Stimulated activated CD8-positive, alpha-beta memory T cell treated with anti-CD3 and anti-CD28 coated beads, Interleukin-15, amount 100 ng/mL, for 24 hours (primary cell): ENCODE results near the gene RASAL2.
"Not testable (repeated sequence)": the region's sequence is repeated elsewhere in the genome, so short reads cannot be mapped to it uniquely, and the experiment has no call there.

ENCODE experiments used
- DNase-seq: peaks from one replicate; pipeline ENCODE4 v3.0.0-alpha.2; 2020; ENCODE audit warnings: low read depth

RASAL2 gene

DNA sequence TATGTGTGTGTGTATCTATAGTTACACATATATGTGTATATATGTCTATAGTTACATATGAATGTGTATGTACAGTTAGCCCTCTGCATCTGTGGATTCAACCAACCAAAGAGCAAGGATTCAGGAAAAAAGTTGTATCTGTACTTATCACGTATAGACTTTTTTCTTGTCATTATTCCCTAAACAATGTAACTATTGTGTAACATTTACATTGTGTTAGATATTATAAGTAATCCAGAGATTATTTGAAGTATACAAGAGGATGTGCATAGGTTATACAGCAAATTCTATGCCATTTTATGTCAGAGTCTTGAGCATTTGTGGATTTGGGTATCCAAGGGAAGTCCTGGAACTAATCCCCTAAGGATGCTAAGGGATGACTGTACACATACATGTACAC is 71.3 kb downstream of the RASAL2 start:
- no peak for DNase-seq

DNA sequence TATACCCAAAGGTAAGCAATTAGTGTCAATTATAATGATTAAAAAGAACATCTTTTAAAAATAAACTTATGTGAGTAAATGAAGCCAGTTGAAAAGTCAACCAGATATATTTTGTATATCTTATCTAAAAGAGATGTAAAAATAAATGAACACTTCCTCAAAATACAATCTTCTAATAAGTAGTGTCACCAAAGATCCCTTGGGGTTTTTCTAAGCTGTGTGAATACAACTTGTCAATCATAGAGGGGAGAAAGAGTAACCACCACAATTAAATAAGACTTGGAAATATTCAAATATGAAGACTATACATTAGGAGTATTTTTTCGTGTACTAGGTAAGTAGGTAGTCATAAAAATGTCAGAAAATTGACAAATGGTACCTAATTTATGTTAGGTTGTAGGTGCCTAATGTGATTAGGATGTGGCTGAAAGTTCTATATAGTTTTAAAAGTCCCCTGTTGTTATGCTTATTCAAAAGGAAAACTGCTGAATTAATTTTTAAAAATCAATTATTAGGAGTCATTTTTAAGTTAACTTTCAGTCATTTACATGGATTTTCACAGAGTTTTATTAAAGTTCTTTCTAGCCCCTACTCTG is 72.6 kb downstream of the RASAL2 start:
- DNase-seq: no peak

DNA sequence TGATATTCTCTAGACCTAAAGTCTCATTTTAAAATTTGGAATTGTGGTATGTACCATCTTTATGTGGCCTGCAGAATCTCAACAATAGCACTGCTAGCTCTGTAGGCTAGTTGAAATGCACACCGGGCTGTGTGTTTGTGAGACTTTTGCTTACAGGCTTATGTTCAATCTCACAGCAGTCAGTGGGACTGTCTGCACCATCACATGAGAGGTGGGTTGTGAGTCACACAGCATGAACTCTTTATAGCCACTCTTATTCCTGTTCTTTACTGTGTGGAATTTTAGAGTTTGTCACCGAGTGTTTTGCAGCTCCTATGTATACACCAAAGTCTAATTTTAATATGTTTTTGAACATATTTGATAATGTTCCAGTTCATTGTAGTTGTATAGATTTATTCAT is 74.6 kb downstream of the RASAL2 start:
- no peak for DNase-seq

DNA sequence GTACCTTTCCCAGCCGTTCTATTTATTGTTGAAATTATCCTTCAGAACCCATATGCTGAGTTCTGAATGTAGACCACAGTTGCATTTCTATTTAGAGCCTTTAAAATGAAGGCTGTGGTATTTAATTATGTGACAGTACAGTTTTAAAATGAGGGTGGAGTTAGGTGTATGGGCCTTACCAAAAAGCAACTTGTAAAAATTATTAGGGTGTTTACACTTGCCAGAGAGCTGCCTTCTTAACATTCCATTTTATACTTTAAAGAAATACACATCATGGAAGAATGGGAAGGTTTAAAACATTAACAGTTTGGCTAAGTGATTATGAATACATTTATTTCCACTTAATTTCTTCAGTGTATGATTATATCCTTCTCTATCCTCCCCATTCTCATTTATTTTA is 75.7 kb downstream of the RASAL2 start:
- no peak for DNase-seq

DNA sequence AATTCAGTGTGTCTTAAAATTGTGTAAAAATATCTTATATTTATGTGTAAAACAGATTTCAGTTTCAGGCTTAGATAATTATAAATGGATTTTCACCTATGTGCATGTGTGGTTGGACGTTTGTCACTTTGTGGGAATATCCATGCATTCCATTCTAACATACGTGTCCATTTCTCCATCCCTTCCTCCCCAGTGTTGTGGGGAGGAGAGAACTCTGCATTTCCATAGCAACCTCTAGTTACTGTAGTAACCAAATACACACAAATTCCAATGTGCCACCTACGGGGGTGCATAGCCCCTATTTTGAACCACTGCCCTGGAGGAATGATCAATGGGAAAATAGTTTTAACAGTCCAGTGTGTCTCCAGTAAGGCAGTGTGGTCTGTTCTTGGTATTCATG is 79.0 kb downstream of the RASAL2 start:
- DNase-seq: no peak

DNA sequence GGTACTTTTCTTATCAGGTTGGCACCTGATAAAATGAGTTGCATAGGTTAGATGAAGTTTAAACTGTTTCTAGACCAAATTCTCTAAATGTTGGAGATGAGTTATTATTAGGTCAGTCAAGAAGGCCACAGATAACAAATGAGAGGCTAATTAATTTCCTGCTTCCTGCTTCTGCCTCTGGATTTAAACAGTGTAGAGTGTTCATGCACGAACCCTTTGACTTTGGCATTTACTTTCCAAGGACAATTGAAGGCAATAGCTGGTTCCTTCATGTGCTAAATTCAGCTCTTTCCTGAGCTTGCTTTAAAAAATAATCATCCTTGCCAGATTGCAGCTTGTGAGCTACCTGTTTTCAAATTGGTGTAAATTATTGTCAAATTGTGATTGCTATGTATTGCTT is 80.6 kb downstream of the RASAL2 start:
- DNase-seq: no peak

DNA sequence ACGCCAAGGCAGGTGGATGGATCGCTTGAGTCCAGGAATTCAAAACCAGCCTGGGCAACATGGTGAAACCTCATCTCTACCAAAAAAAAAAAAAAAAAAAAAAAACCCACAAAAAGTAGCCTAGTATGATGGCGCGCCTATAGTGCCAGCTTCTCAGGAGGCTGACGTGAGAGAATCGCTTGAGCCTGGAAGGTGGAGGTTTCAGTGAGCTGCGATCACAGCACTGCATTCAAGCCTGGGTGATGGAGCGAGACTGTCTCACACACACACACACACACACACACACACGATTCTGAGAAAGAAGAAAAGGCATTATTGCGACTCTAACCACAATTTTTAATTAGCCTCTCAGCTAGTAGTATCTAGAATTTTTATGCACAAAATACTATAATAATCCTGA is 86.5 kb downstream of the RASAL2 start:
- no peak for DNase-seq

DNA sequence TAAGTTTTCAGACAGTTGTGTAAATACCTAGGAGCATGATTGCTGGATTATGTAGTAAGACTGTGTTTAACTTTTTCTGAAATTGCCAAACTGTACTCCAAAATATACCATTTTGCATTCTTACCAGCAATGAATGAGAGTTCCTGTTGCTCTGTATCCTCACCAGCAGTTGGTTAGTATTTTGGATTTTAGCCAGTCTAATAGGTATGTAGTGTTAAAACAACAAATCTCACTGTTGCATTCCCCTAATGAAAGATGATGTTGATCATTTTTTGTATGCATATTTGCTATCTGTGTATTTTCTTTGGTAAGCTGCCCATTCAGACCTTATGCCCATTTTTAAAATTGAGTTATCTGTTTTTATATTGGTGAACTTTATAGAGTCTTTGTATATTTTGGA is 89.9 kb downstream of the RASAL2 start:
- DNase-seq: no peak

DNA sequence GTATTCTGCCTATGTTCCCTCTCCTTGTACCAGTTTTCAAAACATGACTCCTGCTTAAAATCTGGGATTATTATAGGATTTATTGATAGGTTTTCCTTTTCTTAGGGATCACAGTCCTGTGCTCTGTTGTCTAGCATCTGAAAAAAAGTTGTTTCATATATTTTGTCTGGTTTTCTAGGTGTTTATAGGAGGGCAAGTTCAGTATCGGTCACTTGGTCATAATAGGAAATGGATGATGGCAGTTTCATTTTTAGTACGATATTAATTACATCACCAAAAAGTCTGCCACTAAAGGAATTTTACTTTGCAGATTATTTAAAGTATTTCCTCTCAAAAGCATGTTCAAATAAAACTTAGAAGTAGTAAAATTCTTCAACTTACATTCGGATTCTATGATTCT is 94.4 kb downstream of the RASAL2 start:
- no peak for DNase-seq

DNA sequence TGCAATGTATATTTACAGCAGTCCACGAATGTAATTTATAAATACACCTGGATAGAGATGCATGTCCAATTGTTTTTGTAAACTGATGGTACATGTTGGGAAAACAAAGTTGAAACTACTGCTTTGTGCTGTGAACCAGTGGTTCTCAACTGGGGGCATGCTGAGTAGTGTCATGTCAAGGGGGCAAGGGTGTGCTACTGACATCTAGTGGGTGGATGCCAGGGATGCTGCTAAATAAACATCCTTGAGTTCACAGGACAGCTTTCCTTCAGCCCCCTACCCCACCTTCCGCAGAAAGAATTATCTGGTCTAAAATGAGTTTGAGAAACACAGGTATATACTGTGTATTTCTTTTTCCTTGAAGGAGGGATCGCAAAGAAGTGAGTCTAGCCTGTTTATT is 95.9 kb downstream of the RASAL2 start:
- DNase-seq: no peak

DNA sequence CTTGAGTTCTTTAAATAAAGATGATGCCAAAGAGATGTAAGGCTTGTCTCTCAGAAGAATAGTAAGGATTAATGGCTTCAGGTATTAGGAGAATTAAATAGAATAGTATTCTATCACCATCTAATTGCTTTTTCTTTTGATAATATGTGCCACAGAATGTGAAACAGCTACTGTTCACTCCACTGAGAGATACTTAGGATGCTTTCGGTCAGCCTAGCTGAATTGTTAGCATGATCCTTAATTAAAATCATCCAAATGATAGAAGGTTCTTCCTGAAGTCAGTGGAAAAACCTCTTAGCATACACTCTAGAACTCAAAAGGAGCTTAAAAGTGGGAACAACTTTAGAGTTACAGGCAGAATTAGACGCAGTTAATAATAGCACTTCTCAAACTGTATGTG is 97.0 kb downstream of the RASAL2 start:
- no peak for DNase-seq

DNA sequence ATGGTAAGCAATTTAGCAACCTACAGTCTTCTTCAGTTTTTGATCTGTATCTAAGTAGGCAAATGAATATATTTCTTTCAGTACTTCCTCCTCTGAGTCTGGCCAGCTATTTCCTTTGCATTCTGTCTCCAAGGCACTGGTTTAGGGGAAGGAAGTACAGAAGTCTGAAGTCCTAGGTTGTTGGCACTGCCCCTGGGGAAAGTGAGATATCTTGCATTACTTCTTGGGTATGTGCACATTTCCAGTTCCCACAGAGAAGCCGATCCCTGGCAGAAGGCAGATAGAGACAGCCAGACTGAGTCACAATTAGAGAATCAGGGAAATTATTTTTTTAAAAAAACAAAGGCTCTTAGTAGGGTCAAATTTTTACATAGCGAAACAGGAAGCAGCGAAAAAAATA is 98.8 kb downstream of the RASAL2 start:
- DNase-seq: no peak

DNA sequence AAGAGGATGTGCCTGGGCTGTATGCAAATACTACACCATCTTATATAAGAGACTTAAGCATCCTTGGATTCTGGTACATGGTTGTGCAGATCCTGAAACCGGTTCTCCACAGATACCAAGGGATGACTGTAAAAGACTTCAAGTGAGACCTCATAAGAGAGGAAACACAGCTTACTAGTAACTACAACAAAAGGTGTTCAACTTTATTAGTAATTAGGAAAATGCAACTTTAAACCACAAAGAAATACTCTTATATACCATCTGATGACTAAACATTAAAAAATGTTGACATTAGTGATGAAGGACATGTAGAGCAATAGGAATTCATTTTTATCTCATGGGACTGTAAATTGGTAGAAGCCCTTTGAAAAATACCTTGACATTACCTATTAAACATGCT is 102.7 kb downstream of the RASAL2 start:
- DNase-seq: no peak

DNA sequence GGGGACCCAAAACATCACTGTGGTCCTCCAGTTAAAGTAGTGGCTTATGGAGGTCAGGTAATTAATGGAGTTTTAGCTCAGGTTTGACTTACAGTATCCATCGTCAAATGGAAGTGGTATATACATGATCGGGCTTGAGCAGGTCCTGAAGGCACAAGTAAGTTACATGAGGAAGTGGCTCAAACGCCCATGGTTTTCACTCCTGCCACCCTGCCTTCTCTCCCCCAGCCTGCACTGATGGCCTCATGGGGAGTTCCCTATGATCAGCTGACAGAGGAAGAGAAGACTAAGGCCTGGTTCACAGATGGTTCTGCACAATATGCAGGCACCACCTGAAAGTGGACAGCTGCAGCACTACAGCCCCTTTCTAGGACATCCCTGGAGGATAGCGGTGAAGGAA is 108.2 kb downstream of the RASAL2 start:
- not testable (repeated sequence) for DNase-seq

DNA sequence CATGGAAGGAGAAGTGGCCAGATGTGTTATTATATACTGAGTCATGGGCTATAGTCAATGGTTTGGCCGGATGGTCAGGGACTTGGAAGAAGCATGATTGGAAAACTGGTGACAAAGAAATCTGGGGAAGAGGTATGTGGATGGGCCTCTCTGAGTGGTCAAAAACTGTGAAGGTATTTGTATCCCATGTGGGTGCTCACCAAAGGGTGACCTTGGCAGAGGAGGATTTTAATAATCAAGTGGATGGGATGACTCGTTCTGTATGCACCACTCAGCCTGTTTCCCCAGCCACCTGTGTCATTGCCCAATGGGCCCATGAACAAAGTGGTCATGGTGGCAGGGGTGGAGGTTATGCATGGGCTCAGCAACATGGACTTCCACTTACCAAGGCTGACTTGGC is 108.6 kb downstream of the RASAL2 start:
- not testable (repeated sequence) for DNase-seq

DNA sequence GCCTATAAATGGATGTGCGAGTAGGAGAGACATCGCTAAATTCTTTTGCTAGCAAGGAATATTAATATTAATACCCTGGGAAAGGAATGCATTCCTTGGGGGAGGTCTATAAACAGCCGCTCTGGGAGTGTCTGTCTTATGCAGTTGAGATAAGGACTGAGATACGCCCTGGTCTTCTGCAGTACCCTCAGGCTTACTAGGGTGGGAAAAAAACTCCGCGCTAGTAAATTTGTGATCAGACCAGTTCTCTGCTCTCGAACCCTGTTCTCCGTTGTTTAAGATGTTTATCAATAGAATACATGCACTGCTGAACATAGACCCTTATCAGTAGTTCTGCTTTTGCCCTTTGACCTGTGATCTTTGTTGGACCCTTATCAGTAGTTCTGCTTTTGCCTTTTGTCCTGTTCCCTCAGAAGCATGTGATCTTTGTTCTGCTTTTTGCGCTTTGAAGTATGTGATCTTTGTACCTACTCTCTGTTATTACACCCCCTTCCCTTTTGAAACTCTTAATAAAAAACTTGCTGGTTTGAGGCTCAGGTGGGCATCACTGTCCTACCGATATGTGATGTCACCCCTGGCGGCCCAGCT is 114.5 kb downstream of the RASAL2 start:
- DNase-seq: not testable (repeated sequence)

DNA sequence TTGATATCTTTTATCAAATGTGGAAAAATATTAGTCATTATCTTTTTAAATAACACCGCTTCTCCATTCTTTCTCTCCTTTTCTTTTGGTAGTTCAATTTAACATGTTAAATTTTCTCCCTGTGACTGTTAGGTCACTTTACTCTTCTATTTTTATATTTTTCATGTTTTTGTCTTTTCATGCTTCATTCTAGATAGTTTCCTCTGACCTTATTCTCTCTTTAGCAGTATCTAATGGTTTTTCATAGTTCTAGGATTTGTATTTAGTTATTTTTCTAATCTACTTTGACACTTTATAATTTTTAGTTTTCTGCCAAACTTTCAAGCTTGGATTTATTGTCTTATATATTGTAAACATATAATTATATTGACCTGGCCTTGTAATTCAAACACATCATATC is 116.0 kb downstream of the RASAL2 start:
- DNase-seq: no peak

DNA sequence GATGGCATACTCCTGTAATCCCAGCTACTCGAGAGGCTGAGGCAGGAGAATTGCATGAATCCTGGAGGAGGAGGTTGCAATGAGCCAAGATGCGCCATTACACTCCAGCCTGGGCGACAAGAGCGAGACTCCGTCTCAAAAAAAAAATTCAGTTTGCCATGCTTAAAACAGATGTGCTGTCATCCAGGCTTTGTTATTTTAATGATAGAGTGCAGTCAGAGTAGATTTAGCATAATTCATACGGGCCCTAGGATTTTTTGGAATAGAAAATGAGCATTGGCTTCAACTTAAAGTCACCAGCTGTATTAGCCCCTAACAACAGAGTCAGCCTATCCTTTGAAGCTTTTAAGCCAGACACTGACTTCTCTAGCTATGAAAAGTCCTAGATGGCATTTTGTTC is 124.6 kb downstream of the RASAL2 start:
- no peak for DNase-seq

DNA sequence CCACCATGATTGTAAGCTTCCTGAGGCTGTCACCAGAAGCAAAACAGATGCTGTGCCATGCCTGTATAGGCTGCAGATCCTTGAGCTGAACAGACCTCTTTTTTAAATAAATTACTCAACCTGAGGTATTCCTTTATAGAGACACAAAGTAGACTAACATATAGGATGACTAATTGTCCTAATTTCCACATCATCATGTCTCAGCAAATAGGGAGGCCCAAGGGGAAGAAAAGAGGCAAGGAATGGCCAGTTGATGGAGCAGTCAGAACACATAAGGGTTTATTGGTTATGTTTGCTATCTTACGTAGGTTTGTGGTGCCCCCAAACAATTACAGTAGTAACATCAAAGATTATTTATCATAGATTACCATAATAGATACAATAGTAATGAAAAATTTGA is 126.2 kb downstream of the RASAL2 start:
- no peak for DNase-seq

DNA sequence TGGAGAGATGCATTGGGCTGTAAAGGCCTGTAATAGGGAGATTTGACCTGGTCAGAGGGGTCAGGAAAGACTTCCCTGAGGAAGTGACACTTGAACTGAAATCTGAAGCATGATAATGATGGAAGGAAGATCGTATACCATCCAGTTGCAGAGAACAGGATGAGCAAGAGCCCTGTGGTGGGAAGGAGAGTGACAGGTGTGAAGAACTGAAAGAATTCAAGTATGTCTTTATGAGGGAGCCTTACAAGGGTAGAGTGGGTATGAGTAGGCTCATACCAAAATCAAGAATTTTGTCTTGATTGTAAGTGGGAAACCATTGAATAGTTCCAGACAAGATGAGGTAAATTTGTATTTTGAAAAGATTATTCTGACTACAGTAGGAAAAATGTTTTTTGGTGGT is 129.4 kb downstream of the RASAL2 start:
- DNase-seq: no peak

DNA sequence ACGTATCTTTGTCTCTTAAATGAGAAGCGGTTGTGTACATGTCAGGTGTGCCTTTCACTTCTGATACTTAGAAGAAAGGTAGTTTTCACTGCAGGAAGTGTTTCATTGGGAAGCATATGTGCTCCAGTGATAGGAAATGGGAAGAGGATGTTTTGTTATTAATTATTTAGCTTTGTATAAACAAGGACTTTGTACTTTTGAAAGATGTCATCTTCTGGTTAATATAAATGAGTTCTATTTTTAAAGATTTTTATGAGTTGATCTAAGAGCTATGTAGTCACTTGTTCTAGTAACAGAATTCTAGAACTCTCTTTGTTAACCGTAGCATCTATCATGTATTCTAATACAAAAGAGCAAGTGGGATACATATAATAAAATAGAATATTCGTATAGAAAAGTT is 130.5 kb downstream of the RASAL2 start:
- DNase-seq: no peak

DNA sequence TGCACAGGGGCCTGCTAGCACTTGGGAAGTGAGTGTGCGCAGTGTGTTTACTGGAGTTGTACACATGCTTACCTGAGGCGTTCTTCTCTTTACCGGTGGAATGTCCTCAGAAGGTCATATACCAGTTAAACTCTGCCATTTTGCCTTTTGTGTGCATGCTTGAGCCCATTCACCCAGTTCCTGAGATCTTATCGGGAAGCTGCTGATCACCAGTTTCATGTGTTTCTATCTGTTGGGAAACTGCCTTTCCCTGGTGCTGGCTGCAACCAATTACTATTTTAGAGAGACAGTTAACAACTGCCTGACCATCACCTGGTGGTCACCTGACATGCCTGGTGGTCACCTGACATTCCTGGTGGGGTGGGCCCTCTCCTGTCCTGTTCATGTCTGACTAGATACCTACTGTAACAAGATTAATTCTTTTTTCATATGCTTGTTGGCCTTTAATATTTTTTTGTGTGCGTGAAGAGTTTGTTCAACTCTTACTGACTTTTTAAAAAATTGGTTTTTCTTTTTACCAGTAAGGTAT is 137.0 kb downstream of the RASAL2 start:
- DNase-seq: no peak

DNA sequence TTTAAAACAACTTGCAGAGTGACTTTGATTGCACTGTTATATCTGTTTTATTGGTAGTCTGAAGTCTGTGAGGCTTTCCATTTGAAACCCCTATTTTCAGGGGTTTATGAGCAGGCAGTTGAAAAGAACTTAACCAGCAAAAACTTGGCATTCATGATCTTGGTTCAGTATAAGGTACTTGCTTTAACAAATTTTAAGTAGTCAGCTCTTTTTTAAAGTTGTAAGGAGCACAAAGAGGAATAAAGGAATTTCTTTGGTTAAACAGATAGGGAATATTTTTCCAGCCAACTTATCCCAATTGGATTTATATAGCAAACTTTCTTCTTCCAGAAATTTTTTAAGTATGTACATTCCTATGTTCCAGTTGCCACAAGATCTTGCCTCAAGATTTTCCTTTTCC is 138.2 kb downstream of the RASAL2 start:
- no peak for DNase-seq

DNA sequence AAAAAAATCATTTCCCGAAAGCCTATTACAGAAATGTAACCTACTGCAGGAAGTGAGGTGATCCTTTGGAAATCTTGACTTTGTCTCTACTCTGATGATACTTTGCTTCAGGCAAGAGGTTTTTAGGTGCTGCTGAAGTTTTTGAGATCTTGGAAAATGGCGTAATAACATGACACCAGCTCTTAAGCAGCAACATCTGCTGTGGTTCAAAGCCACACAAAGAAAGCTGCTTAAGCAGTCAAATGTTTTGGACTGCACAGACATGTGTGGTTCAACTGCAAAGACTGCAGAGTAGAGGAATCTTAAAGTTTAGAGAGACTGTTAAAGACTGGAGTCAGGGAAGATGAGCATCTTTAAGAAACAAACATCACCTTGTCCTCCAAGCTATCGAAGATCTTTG is 139.0 kb downstream of the RASAL2 start:
- DNase-seq: no peak
